GM23338 (cell line): Measurements from ENCODE around the gene TRAPPC10. TPM values are rescaled to one million over a fixed set of nuclear protein-coding genes. Genes with fewer than 3 reads are reported as not detected.

ENCODE experiments used
- ATAC-seq: fragments of 200-7000 bp; cut with Tn5 transposase; 3 replicates; pipeline ENCODE4 v1.9.1; 2020
- DNase-seq: peaks from one replicate; pipeline ENCODE4 v3.0.0-alpha.2; 2015; ENCODE audit warnings: low spot score
- H2AFZ ChIP-seq: fragments of 200-600 bp; sonication (generic); 2 replicates; pipeline ENCODE4 v1.8.0; 2016; ENCODE audit warnings: antibody characterized with exemption, mild to moderate bottlenecking, moderate library complexity
- H3F3A ChIP-seq: fragments of 200-600 bp; sonication (generic); replicated peaks from 2 replicates; pipeline ENCODE4 v1.8.0; 2017; ENCODE audit warnings: antibody characterized with exemption, mixed run types, low read depth
- H3K27ac ChIP-seq: fragments of 200-600 bp; sonication (generic); 2 replicates; pipeline ENCODE4 v1.6.1; 2016; ENCODE audit warnings: low read depth
- H3K27me3 ChIP-seq: fragments of 200-600 bp; sonication (generic); 2 replicates; pipeline ENCODE4 v1.8.0; 2016; ENCODE audit warnings: mild to moderate bottlenecking, mixed run types, moderate library complexity; ENCODE audit not compliant: insufficient read depth
- H3K36me3 ChIP-seq: fragments of 200-600 bp; sonication (generic); 2 replicates; pipeline ENCODE4 v1.8.0; 2016; ENCODE audit warnings: mild to moderate bottlenecking; ENCODE audit not compliant: insufficient read depth
- H3K4me1 ChIP-seq: fragments of 200-600 bp; sonication (generic); 2 replicates; pipeline ENCODE4 v1.8.0; 2016; ENCODE audit warnings: mild to moderate bottlenecking, moderate library complexity; ENCODE audit not compliant: insufficient read depth
- H3K4me2 ChIP-seq: fragments of 200-600 bp; sonication (generic); 2 replicates; pipeline ENCODE4 v1.7.1; 2017; ENCODE audit warnings: mixed run types
- H3K4me3 ChIP-seq: fragments of 200-600 bp; sonication (generic); 2 replicates; pipeline ENCODE4 v1.6.1; 2016; ENCODE audit warnings: mixed run types
- H3K79me2 ChIP-seq: fragments of 200-600 bp; sonication (generic); replicated peaks from 2 replicates; pipeline ENCODE4 v1.8.0; 2017; ENCODE audit warnings: mild to moderate bottlenecking; ENCODE audit not compliant: insufficient read depth
- H3K9me2 ChIP-seq: fragments of 200-600 bp; sonication (generic); 2 replicates; pipeline ENCODE4 v1.8.0; 2017; ENCODE audit not compliant: insufficient read depth
- H4K20me1 ChIP-seq: fragments of 200-600 bp; sonication (generic); replicated peaks from 2 replicates; pipeline ENCODE4 v1.8.0; 2017; ENCODE audit warnings: mild to moderate bottlenecking; ENCODE audit not compliant: insufficient read depth
- H3K27ac Mint-ChIP-seq: 2 replicates; pipeline ENCODE4 v1.8.0; 2020; ENCODE audit warnings: inconsistent platforms, mild to moderate bottlenecking, moderate library complexity, mixed read lengths
- H3K27me3 Mint-ChIP-seq: 3 replicates; pipeline ENCODE4 v1.8.0; 2022; ENCODE audit warnings: low read depth, mild to moderate bottlenecking, moderate library complexity, mixed read lengths, inconsistent platforms; ENCODE audit not compliant: insufficient read depth, poor library complexity
- H3K36me3 Mint-ChIP-seq: 3 replicates; pipeline ENCODE4 v1.8.0; 2021; ENCODE audit warnings: low read depth, mild to moderate bottlenecking, inconsistent platforms, moderate library complexity, mixed read lengths
- H3K4me1 Mint-ChIP-seq: 3 replicates; pipeline ENCODE4 v1.8.0; 2020; ENCODE audit warnings: mild to moderate bottlenecking, inconsistent platforms, mixed read lengths
- H3K4me3 Mint-ChIP-seq: 3 replicates; pipeline ENCODE4 v1.8.0; 2021; ENCODE audit warnings: moderate library complexity, mild to moderate bottlenecking, inconsistent platforms, mixed read lengths
- H3K9me3 Mint-ChIP-seq: 3 replicates; pipeline ENCODE4 v1.8.0; 2020; ENCODE audit warnings: moderate library complexity, mild to moderate bottlenecking, inconsistent platforms, mixed read lengths
- CREB1 ChIP-seq: fragments of 250-450 bp; sonication (Bioruptor Pico); IDR thresholded peaks from 2 replicates; pipeline ENCODE4 v1.5.0; 2020; ENCODE audit warnings: low read depth, mild to moderate bottlenecking, moderate library complexity
- CTCF ChIP-seq, 2 experiments: fragments of 200-600 bp in 1 of 2; sonication (generic) in 1 of 2; conservative IDR thresholded peaks; 2 replicates each; pipeline versions ENCODE4 v1.5.1 to v1.6.1; 2016 to 2017; ENCODE audit warnings: antibody characterized with exemption in 2 of 2, low read depth in 2 of 2, mild to moderate bottlenecking in 2 of 2, moderate library complexity in 1 of 2
- JUNB ChIP-seq: IDR thresholded peaks from one replicate; pipeline ENCODE4 v1.6.1; 2016; ENCODE audit warnings: antibody characterized with exemption; ENCODE audit not compliant: unreplicated experiment
- POLR2AphosphoS5 ChIP-seq: IDR thresholded peaks from 2 replicates; pipeline ENCODE4 v1.6.1; 2016; ENCODE audit warnings: antibody characterized with exemption, low read depth
- REST ChIP-seq: IDR thresholded peaks from one replicate; pipeline ENCODE4 v1.6.1; 2018; ENCODE audit warnings: antibody characterized with exemption; ENCODE audit not compliant: unreplicated experiment
- STAT1 ChIP-seq: IDR thresholded peaks from one replicate; pipeline ENCODE4 v1.6.1; 2016; ENCODE audit warnings: antibody characterized with exemption; ENCODE audit not compliant: unreplicated experiment
- ZNF331 ChIP-seq: fragments of 250-450 bp; sonication (Bioruptor Pico); IDR thresholded peaks from 2 replicates; pipeline ENCODE4 v1.5.0; 2020; ENCODE audit warnings: low read depth, mild to moderate bottlenecking, moderate library complexity
- polyA plus RNA-seq: library from polyadenylated mRNA; unstranded; fragments of >200 nt; fragmentation: Nextera tagmentation; extraction: Ambion mirVana; gene quantifications from 2 replicates; pipeline ENCODE4 v1.2.1, GENCODE V29; 2016
- total RNA-seq: library from RNA; depleted of rRNA; stranded (reverse); fragments of >200 nt; shearing (Covaris generic); gene quantifications from 2 replicates; pipeline ENCODE4 v1.2.3, GENCODE V29; 2014

The TRAPPC10 gene
- total and polyA plus RNA-seq, 2 experiments from 2014 or later: 14.0 to 27.1 TPM

DNA sequence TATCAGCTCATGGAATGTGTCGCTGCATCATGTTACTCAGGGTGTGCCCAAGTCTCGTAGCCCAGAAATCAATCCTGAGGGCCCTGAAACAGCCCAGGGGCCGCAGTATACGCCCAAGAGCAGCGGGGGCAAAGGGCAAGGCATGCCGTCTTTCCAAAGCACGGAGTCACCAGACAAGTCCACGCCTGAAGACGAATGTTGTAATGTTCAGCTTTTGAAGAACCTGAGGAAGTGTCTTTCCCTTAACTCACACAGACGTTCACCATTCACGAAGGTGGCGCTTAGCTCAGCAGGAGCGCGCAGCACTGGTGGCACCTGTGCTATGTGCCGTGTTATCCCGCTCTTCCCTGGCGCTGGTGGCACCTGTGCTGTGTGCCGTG lies 76.3 kb downstream of the TRAPPC10 start:
- ATAC-seq: no peak
- no peak overlapping the region for H3K27ac Mint-ChIP-seq
- no peaks in the 10 kb centered on the region for H3K27me3 ChIP-seq

GRCh38 chr21:44089001-44089911 lies 77.1 kb downstream of the TRAPPC10 start:
- Histone ChIP-seq H3K36me3 (peaks cover 26% of the 10 kb centered on the region), H2AFZ (no peak overlapping the region), H3K4me1 (no peaks in the 10 kb centered on the region), H3F3A (no peaks in the 10 kb centered on the region), H3K27me3 (no peaks in the 10 kb centered on the region), H3K27ac (no peak overlapping the region), H4K20me1 (peaks cover 7% of the 10 kb centered on the region), H3K9me2 (no peaks in the 10 kb centered on the region), H3K4me3 (no peak overlapping the region), H3K79me2 (no peaks in the 10 kb centered on the region; the same call in 1 of the 2 replicates), H3K4me2 (no peak overlapping the region)
- no peaks in the 10 kb centered on the region for H3K4me1 Mint-ChIP-seq
- no peaks in the 10 kb centered on the region for H3K9me3 Mint-ChIP-seq
- H3K27me3 Mint-ChIP-seq: peaks cover 7% of the 10 kb centered on the region
- ATAC-seq: no peak
- TF ChIP-seq CTCF (conservative IDR thresholded peaks at IDR 0.05; ENCODE audit: low read depth in 2 of 2): no peak
- no peak overlapping the region for H3K4me3 Mint-ChIP-seq
- H3K36me3 Mint-ChIP-seq: peaks cover 55% of the 10 kb centered on the region
- DNase-seq: no peak
- no peak overlapping the region for H3K27ac Mint-ChIP-seq

More for the DNA sequence above, 76.3 kb downstream of the TRAPPC10 start:
- no peak for DNase-seq
- Histone ChIP-seq H3K4me1 (no peaks in the 10 kb centered on the region), H3F3A (no peaks in the 10 kb centered on the region), H2AFZ (no peak overlapping the region), H3K9me2 (no peaks in the 10 kb centered on the region), H3K27ac (no peak overlapping the region), H3K36me3 (peaks cover 26% of the 10 kb centered on the region; the same call in 1 of the 2 replicates), H3K79me2 (no peaks in the 10 kb centered on the region; the same call in 1 of the 2 replicates), H4K20me1 (peaks cover 7% of the 10 kb centered on the region), H3K4me3 (no peak overlapping the region), H3K4me2 (no peak overlapping the region)
- peaks cover 7% of the 10 kb centered on the region for H3K27me3 Mint-ChIP-seq
- TF ChIP-seq POLR2AphosphoS5: no peak
- TF ChIP-seq ZNF331: no peak
- TF ChIP-seq CTCF (conservative IDR thresholded peaks at IDR 0.05; ENCODE audit: low read depth in 2 of 2): no peak
- no peak for TF ChIP-seq JUNB
- no peaks in the 10 kb centered on the region for H3K4me1 Mint-ChIP-seq
- H3K36me3 Mint-ChIP-seq: peaks cover 54% of the 10 kb centered on the region
- no peaks in the 10 kb centered on the region for H3K9me3 Mint-ChIP-seq
- H3K4me3 Mint-ChIP-seq: no peak overlapping the region

GRCh38 chr21:44090325-44090724 lies 78.2 kb downstream of the TRAPPC10 start:
- Mint-ChIP-seq H3K4me3 (no peak overlapping the region), H3K27me3 (peaks cover 7% of the 10 kb centered on the region), H3K9me3 (no peaks in the 10 kb centered on the region), H3K4me1 (no peaks in the 10 kb centered on the region), H3K27ac (no peak overlapping the region), H3K36me3 (peaks cover 53% of the 10 kb centered on the region)
- no peak for DNase-seq
- Histone ChIP-seq H3K27ac (no peak overlapping the region), H3K4me1 (no peaks in the 10 kb centered on the region), H3K36me3 (peaks cover 27% of the 10 kb centered on the region), H3F3A (no peaks in the 10 kb centered on the region), H3K27me3 (no peaks in the 10 kb centered on the region), H3K4me2 (no peak overlapping the region), H2AFZ (no peak overlapping the region), H3K79me2 (no peaks in the 10 kb centered on the region; the same call in 1 of the 2 replicates), H3K9me2 (no peaks in the 10 kb centered on the region), H3K4me3 (no peak overlapping the region), H4K20me1 (peaks cover 4% of the 10 kb centered on the region)
- no peak for ATAC-seq
- TF ChIP-seq CREB1: no peak
- no peak for TF ChIP-seq REST
- TF ChIP-seq ZNF331: no peak
- TF ChIP-seq STAT1: no peak
- no peak for TF ChIP-seq CTCF (conservative IDR thresholded peaks at IDR 0.05; ENCODE audit: low read depth in 2 of 2)
